Cardiac fibroblast (primary cell): ENCODE measurements around the gene PSMD13.

ENCODE experiments used
- DNase-seq, 2 donors: peaks; one replicate each; pipeline versions ENCODE4 v3.0.0 to v3.0.0-alpha.2; 2010; ENCODE audit warnings: low read depth in 2 of 2
- H3K4me3 ChIP-seq, 2 donors: replicated peaks in 1 of 2; 1 replicate in 1 of 2; 2 replicates in 1 of 2; pipeline ENCODE4 v1.5.1; 2011; ENCODE audit warnings: low read depth in 2 of 2, low read length in 2 of 2, mild to moderate bottlenecking in 2 of 2, moderate library complexity in 1 of 2
- TF ChIP-seq, protein P1 (sequence below): IDR thresholded peaks from one replicate; pipeline ENCODE4 v1.5.1; 2011; ENCODE audit warnings: low read depth, mild to moderate bottlenecking, low read length, inconsistent platforms

PSMD13 gene

GRCh38 chr11:287821-288477, 51.2 kb downstream of the PSMD13 start:
- H3K4me3 ChIP-seq, result peak overlapping the region; percentile 54
- no peak for DNase-seq
- TF ChIP-seq, protein P1, sequence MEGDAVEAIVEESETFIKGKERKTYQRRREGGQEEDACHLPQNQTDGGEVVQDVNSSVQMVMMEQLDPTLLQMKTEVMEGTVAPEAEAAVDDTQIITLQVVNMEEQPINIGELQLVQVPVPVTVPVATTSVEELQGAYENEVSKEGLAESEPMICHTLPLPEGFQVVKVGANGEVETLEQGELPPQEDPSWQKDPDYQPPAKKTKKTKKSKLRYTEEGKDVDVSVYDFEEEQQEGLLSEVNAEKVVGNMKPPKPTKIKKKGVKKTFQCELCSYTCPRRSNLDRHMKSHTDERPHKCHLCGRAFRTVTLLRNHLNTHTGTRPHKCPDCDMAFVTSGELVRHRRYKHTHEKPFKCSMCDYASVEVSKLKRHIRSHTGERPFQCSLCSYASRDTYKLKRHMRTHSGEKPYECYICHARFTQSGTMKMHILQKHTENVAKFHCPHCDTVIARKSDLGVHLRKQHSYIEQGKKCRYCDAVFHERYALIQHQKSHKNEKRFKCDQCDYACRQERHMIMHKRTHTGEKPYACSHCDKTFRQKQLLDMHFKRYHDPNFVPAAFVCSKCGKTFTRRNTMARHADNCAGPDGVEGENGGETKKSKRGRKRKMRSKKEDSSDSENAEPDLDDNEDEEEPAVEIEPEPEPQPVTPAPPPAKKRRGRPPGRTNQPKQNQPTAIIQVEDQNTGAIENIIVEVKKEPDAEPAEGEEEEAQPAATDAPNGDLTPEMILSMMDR, result no peak

GRCh38 chr11:288478-289397, 52.0 kb downstream of the PSMD13 start, which contains the start of gene PGGHG:
TSS of gene PGGHG (plus strand) at chr11:289126. CDS start at chr11:289817, 691 bp downstream.
- peak within 1 kb of the TSS; percentile 54 for H3K4me3 ChIP-seq
- DNase-seq, result peak in 1 of 2 donors; percentile 46
- TF ChIP-seq, protein P1, result no peak

DNA sequence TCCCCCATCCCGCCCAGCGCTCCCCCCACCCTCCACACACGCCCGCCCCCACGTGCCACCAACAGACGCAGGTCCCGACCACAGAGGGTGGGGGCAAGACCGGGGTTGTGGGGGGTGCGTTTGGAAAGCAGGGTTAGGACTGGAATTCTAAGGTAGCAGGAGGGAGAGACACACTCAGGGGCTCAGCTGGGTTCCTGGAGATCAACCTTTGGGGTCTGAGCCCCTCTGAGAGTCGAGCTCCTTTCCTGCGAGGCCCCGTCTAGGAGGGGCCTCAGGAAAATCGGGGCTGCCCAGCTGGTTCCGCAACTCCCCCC, 52.6 kb downstream of the PSMD13 start:
- no peak for DNase-seq
- H3K4me3 ChIP-seq, result peak overlapping the region; percentile 41 to 54
- TF ChIP-seq, protein P1, result no peak

DNA sequence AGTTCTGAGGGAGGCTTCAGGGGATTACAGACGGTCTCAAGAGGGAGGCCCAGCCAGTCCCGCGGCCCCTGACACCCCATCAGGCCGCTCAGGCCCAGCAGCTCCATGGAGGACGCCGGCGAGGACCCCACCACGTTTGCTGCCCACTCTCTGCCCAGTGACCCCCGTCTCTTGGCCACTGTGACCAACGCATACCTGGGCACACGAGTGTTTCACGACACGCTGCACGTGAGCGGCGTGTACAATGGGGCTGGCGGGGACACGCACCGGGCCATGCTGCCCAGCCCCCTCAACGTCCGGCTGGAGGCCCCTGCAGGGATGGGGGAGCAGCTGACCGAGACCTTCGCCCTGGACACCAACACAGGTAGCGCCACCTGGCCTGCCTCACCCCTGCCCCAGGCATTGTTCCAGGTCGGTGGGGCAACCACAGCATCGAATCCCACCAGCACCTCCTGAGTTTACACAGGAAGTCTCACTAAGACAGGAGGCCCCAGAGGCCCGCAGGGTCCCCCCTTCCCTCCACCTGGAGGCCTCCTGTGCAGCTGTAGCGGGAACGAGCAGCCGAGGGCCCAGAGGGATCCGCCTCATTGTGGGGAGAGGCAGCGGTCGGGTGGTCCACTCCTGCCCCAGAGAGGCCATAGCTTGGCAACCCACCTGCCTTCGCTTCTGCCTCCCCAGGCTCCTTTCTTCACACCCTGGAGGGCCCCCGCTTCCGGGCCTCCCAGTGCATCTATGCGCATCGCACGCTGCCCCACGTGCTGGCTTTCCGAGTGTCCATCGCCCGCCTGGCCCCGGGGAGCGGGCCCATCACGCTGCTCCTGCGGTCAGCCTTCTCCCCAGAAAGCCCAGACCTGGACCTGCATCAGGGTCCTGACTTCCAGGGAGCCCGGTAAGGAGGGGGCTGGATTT, 53.2 kb downstream of the PSMD13 start:
- TF ChIP-seq, protein P1, result no peak
- peak overlapping the region; percentile 41 to 54 for H3K4me3 ChIP-seq
- DNase-seq, result no peak

- TF ChIP-seq, protein P1, result no peak
- no peak for DNase-seq
Observed at GRCh38 chr11:290621-291231, 54.0 kb downstream of the PSMD13 start.

More at GRCh38 chr11:290621-291231, 54.0 kb downstream of the PSMD13 start:
- H3K4me3 ChIP-seq, result no peak overlapping the region
